ENCODE data around the gene KCNK4. TPM values are rescaled to one million over a fixed set of nuclear protein-coding genes. Genes with fewer than 3 reads are reported as not detected.

The KCNK4 gene
- total RNA-seq, 1 donor from 2014 or later = not detected

DNA sequence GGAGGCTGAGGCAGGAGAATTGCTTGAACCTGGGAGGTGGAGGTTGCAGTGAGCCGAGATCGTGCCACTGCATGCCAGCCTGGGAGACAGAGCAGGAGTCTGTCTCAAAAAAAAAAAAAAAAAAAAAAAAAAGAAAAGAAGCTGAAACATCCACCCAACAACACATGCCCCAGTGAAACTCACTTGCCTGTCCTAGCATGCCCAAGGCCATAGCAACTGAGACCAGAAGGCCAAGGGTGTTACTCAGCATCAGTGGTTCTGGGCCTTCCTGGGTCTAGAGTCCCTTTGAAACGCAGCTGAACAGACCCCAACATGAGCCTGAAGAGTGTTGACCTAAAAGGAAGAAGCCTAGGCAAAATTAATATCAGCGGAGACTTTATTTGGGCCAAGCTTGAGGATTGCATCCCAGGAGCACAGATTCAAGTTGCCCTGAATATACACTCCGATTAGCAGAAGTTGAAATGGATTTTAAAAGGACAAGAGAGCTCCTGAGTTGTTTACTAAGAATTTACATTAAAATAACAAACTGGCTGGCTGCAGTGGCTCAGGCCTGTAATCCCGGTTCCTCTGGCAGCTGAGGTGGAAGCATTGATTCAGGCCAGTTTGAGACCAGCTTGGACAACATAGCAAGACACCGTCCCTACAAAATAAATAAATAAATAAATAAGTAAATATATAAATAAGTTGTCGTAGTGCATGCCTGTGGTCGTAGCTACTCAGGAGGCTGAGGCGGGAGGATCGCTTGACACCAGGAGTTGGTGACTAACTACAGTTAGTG, 33.8 kb downstream of the KCNK4 start:
- Mint-ChIP-seq H3K27ac (no peak overlapping the region), H3K9me3 (peaks cover 2% of the 10 kb centered on the region), H3K4me3 (no peak overlapping the region), H3K36me3 (peaks cover 10% of the 10 kb centered on the region), H3K27me3 (ENCODE audit: insufficient read depth, low read depth) (peaks cover 9% of the 10 kb centered on the region), H3K4me1 (peaks cover 3% of the 10 kb centered on the region)
- no peak overlapping the region for H3K4me2 ChIP-seq
- H4K20me1 ChIP-seq (ENCODE audit: low read depth) = no peaks in the 10 kb centered on the region
- no peaks in the 10 kb centered on the region for H3K36me3 ChIP-seq
- TF ChIP-seq EZH2 (IDR thresholded peaks at IDR 0.05) (no peak), EZH2phosphoT487 (IDR thresholded peaks at IDR 0.05) (no peak)
- TF ChIP-seq, protein P1, sequence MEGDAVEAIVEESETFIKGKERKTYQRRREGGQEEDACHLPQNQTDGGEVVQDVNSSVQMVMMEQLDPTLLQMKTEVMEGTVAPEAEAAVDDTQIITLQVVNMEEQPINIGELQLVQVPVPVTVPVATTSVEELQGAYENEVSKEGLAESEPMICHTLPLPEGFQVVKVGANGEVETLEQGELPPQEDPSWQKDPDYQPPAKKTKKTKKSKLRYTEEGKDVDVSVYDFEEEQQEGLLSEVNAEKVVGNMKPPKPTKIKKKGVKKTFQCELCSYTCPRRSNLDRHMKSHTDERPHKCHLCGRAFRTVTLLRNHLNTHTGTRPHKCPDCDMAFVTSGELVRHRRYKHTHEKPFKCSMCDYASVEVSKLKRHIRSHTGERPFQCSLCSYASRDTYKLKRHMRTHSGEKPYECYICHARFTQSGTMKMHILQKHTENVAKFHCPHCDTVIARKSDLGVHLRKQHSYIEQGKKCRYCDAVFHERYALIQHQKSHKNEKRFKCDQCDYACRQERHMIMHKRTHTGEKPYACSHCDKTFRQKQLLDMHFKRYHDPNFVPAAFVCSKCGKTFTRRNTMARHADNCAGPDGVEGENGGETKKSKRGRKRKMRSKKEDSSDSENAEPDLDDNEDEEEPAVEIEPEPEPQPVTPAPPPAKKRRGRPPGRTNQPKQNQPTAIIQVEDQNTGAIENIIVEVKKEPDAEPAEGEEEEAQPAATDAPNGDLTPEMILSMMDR (IDR thresholded peaks at IDR 0.05) = no peak
- H3K4me3 ChIP-seq = no peak overlapping the region
- H3K79me2 ChIP-seq (ENCODE audit: low read depth) = no peaks in the 10 kb centered on the region
- H3K27ac ChIP-seq = no peak overlapping the region
- H3K4me1 ChIP-seq = no peaks in the 10 kb centered on the region
- H3K9me3 ChIP-seq (ENCODE audit: low read depth) = no peaks in the 10 kb centered on the region
- no peak overlapping the region for H2AFZ ChIP-seq (replicated peaks)
- H3K27me3 ChIP-seq = no peaks in the 10 kb centered on the region
- no peak for DNase-seq (ENCODE audit: low spot score)
- peaks cover 6% of the 10 kb centered on the region for H3F3A ChIP-seq (ENCODE audit: low read depth)
- no peak overlapping the region for H3K9ac ChIP-seq

DNA sequence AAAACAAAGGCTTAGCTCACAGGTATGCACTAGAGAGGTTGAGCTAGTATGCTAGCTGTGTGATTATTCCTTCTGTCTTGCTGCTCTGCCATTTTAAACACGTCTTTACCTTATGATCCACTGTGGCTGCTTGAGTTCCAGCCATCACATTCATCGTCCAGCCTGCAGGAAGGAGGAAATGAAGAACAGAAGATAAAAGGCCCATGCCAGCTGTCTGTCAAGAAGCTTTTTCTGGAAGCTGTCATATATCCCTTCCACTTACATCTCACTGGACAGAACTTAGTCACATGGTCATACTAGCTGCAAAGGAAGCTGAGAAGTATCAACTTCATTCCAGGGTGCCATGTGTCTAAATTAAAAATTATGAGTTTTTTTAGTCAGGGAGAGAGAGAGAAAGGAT, 36.3 kb downstream of the KCNK4 start:
- no peaks in the 10 kb centered on the region for H3K4me1 ChIP-seq
- H3K27ac ChIP-seq = no peak overlapping the region
- no peak overlapping the region for H3K27ac Mint-ChIP-seq
- H3K4me3 ChIP-seq = no peak overlapping the region
- H3K79me2 ChIP-seq (ENCODE audit: low read depth) = no peaks in the 10 kb centered on the region
- peaks cover 9% of the 10 kb centered on the region for H3K27me3 Mint-ChIP-seq (ENCODE audit: insufficient read depth, low read depth)
- H4K20me1 ChIP-seq (ENCODE audit: low read depth) = no peaks in the 10 kb centered on the region
- H3K36me3 Mint-ChIP-seq = no peaks in the 10 kb centered on the region
- no peaks in the 10 kb centered on the region for H3K9me3 ChIP-seq (ENCODE audit: low read depth)
- H3K9me3 Mint-ChIP-seq = peaks cover 2% of the 10 kb centered on the region
- no peaks in the 10 kb centered on the region for H3K4me1 Mint-ChIP-seq
- H3K27me3 ChIP-seq = no peaks in the 10 kb centered on the region
- H3K36me3 ChIP-seq = no peaks in the 10 kb centered on the region
- H2AFZ ChIP-seq (replicated peaks) = no peak overlapping the region
- no peak overlapping the region for H3K4me3 Mint-ChIP-seq
- peaks cover 6% of the 10 kb centered on the region for H3F3A ChIP-seq (ENCODE audit: low read depth)
- TF ChIP-seq EZH2phosphoT487 (IDR thresholded peaks at IDR 0.05) = no peak
- no peak for TF ChIP-seq EZH2 (IDR thresholded peaks at IDR 0.05)
- TF ChIP-seq, protein P1 (IDR thresholded peaks at IDR 0.05) = no peak
- DNase-seq (ENCODE audit: low spot score) = no peak
- H3K4me2 ChIP-seq = no peak overlapping the region
- H3K9ac ChIP-seq = no peak overlapping the region

DNA sequence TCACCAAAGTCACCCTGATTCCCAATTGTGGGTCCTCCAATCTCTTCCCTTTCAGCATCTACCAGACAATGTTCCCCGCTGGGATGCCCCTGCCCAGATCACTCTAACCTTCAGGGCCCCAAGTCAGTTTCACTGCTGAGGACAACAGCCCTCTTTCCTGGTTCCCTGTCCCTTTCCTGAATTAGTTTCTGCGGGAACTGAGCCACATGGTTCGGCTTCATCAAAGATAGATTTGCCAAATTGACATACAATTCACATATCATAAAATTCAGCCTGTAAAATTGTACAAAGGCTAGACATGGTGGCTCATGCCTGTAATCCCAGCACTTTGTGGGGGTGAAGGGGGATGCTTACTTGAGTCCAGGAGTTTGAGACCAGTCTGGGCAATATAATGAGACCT, 36.9 kb downstream of the KCNK4 start:
- peaks cover 9% of the 10 kb centered on the region for H3K27me3 Mint-ChIP-seq (ENCODE audit: insufficient read depth, low read depth)
- H3K4me1 ChIP-seq = no peaks in the 10 kb centered on the region
- peaks cover 6% of the 10 kb centered on the region for H3F3A ChIP-seq (ENCODE audit: low read depth)
- H3K27ac Mint-ChIP-seq = no peak overlapping the region
- H3K4me2 ChIP-seq = no peak overlapping the region
- H3K4me1 Mint-ChIP-seq = no peaks in the 10 kb centered on the region
- H3K36me3 ChIP-seq = no peaks in the 10 kb centered on the region
- H3K9ac ChIP-seq = no peak overlapping the region
- no peaks in the 10 kb centered on the region for H3K9me3 ChIP-seq (ENCODE audit: low read depth)
- H3K4me3 ChIP-seq = no peak overlapping the region
- H3K79me2 ChIP-seq (ENCODE audit: low read depth) = no peaks in the 10 kb centered on the region
- no peak overlapping the region for H2AFZ ChIP-seq (replicated peaks)
- H3K27me3 ChIP-seq = no peaks in the 10 kb centered on the region
- H4K20me1 ChIP-seq (ENCODE audit: low read depth) = no peaks in the 10 kb centered on the region
- no peak for TF ChIP-seq EZH2 (IDR thresholded peaks at IDR 0.05)
- TF ChIP-seq, protein P1 (IDR thresholded peaks at IDR 0.05) = no peak
- TF ChIP-seq EZH2phosphoT487 (IDR thresholded peaks at IDR 0.05) = no peak
- no peak for DNase-seq (ENCODE audit: low spot score)
- no peak overlapping the region for H3K4me3 Mint-ChIP-seq
- H3K36me3 Mint-ChIP-seq = no peaks in the 10 kb centered on the region
- H3K9me3 Mint-ChIP-seq = peaks cover 2% of the 10 kb centered on the region
- no peak overlapping the region for H3K27ac ChIP-seq

Measured in neural progenitor cell (in vitro differentiated cells).